Measurements from ENCODE around the gene KLHDC3. TPM values are rescaled to one million over a fixed set of nuclear protein-coding genes. Genes with fewer than 3 reads are reported as not detected.

KLHDC3 gene
- total and polyA plus RNA-seq, 2 experiments from 2014 or later: 88.2 to 184 TPM

GRCh38 chr6:43061861-43062260, 47.8 kb downstream of the KLHDC3 start (continued):
- no peak for TF ChIP-seq ZNF462 (CRISPR knock-in tag; IDR thresholded peaks at IDR 0.05)
- no peak for TF ChIP-seq POLR2AphosphoS5 (IDR thresholded peaks at IDR 0.05; ENCODE audit: low read depth)
- no peak for TF ChIP-seq CREB1 (CRISPR knock-in tag; IDR thresholded peaks at IDR 0.05; ENCODE audit: low read depth)
- no peak for TF ChIP-seq EZH2 (IDR thresholded peaks at IDR 0.05; ENCODE audit: low read depth, unreplicated experiment)
- no peak for TF ChIP-seq NANOG (IDR thresholded peaks at IDR 0.05; ENCODE audit: borderline replicate concordance)
- no peak for TF ChIP-seq JUNB (IDR thresholded peaks at IDR 0.05; ENCODE audit: unreplicated experiment)

DNA sequence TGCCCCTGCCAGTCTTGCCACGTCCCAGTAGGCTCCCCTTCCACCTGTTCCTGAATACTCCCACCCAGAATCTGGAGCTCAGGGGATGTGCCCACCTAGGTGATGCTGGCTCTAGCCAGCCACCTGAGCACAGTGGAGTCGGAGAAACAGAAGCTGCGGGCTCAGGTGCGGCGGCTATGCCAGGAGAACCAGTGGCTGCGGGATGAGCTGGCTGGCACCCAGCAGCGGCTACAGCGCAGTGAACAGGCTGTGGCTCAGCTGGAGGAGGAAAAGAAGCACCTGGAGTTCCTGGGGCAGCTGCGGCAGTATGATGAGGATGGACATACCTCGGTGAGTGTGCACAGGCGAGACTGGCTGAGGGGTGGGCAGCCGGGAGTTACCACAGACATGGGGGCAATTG, 48.8 kb downstream of the KLHDC3 start:
- ATAC-seq (no peak), DNase-seq (ENCODE audit: low spot score) (no peak)
- Histone ChIP-seq H3K79me2 (replicated peaks; ENCODE audit: insufficient read depth) (peaks cover 17% of the 10 kb centered on the region), H3K4me1 (ENCODE audit: insufficient read depth) (peaks cover 9% of the 10 kb centered on the region), H3K4me2 (no peak overlapping the region), H3K4me3 (no peak overlapping the region), H3K27me3 (ENCODE audit: insufficient read depth) (no peaks in the 10 kb centered on the region), H3K36me3 (ENCODE audit: insufficient read depth) (no peaks in the 10 kb centered on the region; the same call in 1 of the 2 replicates), H4K20me1 (replicated peaks; ENCODE audit: insufficient read depth) (no peaks in the 10 kb centered on the region), H3F3A (replicated peaks; ENCODE audit: low read depth) (peaks cover 8% of the 10 kb centered on the region), H3K27ac (ENCODE audit: low read depth) (no peak overlapping the region), H3K9me2 (ENCODE audit: insufficient read depth) (no peaks in the 10 kb centered on the region), H2AFZ (no peak overlapping the region)
- Mint-ChIP-seq H3K27me3 (ENCODE audit: insufficient read depth, low read depth, poor library complexity) (peaks cover 14% of the 10 kb centered on the region), H3K36me3 (ENCODE audit: low read depth) (peaks cover 6% of the 10 kb centered on the region), H3K27ac (no peak overlapping the region), H3K9me3 (no peaks in the 10 kb centered on the region; the same call in 2 of the 3 replicates), H3K4me1 (peaks cover 20% of the 10 kb centered on the region), H3K4me3 (no peak overlapping the region; the same call in 2 of the 3 replicates)
- TF ChIP-seq NANOG (IDR thresholded peaks at IDR 0.05; ENCODE audit: borderline replicate concordance) (no peak), ZNF331 (CRISPR knock-in tag; IDR thresholded peaks at IDR 0.05; ENCODE audit: low read depth) (no peak), EZH2 (IDR thresholded peaks at IDR 0.05; ENCODE audit: low read depth, unreplicated experiment) (no peak), STAT1 (IDR thresholded peaks at IDR 0.05; ENCODE audit: unreplicated experiment) (no peak)
